ENCODE results near the gene ITGA6. TPM values are rescaled to one million over a fixed set of nuclear protein-coding genes. Genes with fewer than 3 reads are reported as not detected.

The ITGA6 gene
- total RNA-seq, 1 donor from 2014 or later: 0.25 TPM

- no peaks in the 10 kb centered on the region for H3K4me1 Mint-ChIP-seq (ENCODE audit: low read depth)
- H3K36me3 Mint-ChIP-seq (ENCODE audit: low read depth): no peaks in the 10 kb centered on the region
- intact Hi-C loops (cut with micrococcal nuclease): no loop called here
- no peak overlapping the region for H3K27ac Mint-ChIP-seq
- H3K4me3 Mint-ChIP-seq (ENCODE audit: low read depth): no peak overlapping the region
- no peaks in the 10 kb centered on the region for H3K9me3 Mint-ChIP-seq
- no peak for DNase-seq (ENCODE audit: low spot score)
- peaks cover 11% of the 10 kb centered on the region for H3K27me3 Mint-ChIP-seq (ENCODE audit: low read depth)
These were observed 23.4 kb upstream of the ITGA6 start for GRCh38 chr2:172403881-172404468.

GRCh38 chr2:172404824-172405223 is 22.6 kb upstream of the ITGA6 start:
- Mint-ChIP-seq H3K27ac (no peak overlapping the region), H3K27me3 (ENCODE audit: low read depth) (peaks cover 8% of the 10 kb centered on the region), H3K4me1 (ENCODE audit: low read depth) (no peaks in the 10 kb centered on the region), H3K9me3 (no peaks in the 10 kb centered on the region), H3K36me3 (ENCODE audit: low read depth) (no peaks in the 10 kb centered on the region), H3K4me3 (ENCODE audit: low read depth) (no peak overlapping the region)
- intact Hi-C loops (cut with micrococcal nuclease): no loop called here
- DNase-seq (ENCODE audit: low spot score): no peak

- Mint-ChIP-seq H3K36me3 (ENCODE audit: low read depth) (no peaks in the 10 kb centered on the region), H3K4me1 (ENCODE audit: low read depth) (no peaks in the 10 kb centered on the region), H3K4me3 (ENCODE audit: low read depth) (no peak overlapping the region), H3K27me3 (ENCODE audit: low read depth) (peaks cover 6% of the 10 kb centered on the region), H3K27ac (no peak overlapping the region), H3K9me3 (no peaks in the 10 kb centered on the region)
- DNase-seq (ENCODE audit: low spot score): no peak
- intact Hi-C loops (cut with micrococcal nuclease): no loop called here
These were observed 21.7 kb upstream of the ITGA6 start for GRCh38 chr2:172405673-172406072.

GRCh38 chr2:172408143-172408766 is 19.1 kb upstream of the ITGA6 start:
- DNase-seq (ENCODE audit: low spot score): no peak
- H3K4me3 Mint-ChIP-seq (ENCODE audit: low read depth): no peak overlapping the region
- H3K27ac Mint-ChIP-seq: no peak overlapping the region
- H3K36me3 Mint-ChIP-seq (ENCODE audit: low read depth): no peaks in the 10 kb centered on the region
- intact Hi-C loops (cut with micrococcal nuclease): no loop called here
- H3K4me1 Mint-ChIP-seq (ENCODE audit: low read depth): no peaks in the 10 kb centered on the region
- H3K27me3 Mint-ChIP-seq (ENCODE audit: low read depth): peaks cover 11% of the 10 kb centered on the region
- H3K9me3 Mint-ChIP-seq: peaks cover 4% of the 10 kb centered on the region

- intact Hi-C loops (cut with micrococcal nuclease): no loop called here
- DNase-seq (ENCODE audit: low spot score): no peak
- Mint-ChIP-seq H3K4me3 (ENCODE audit: low read depth) (no peak overlapping the region), H3K36me3 (ENCODE audit: low read depth) (no peaks in the 10 kb centered on the region), H3K27me3 (ENCODE audit: low read depth) (peaks cover 8% of the 10 kb centered on the region), H3K9me3 (peaks cover 4% of the 10 kb centered on the region), H3K4me1 (ENCODE audit: low read depth) (no peaks in the 10 kb centered on the region), H3K27ac (no peak overlapping the region)
These were observed 18.3 kb upstream of the ITGA6 start for GRCh38 chr2:172409042-172409441.

- H3K27ac Mint-ChIP-seq: no peak overlapping the region
- H3K36me3 Mint-ChIP-seq (ENCODE audit: low read depth): no peaks in the 10 kb centered on the region
- H3K9me3 Mint-ChIP-seq: peaks cover 4% of the 10 kb centered on the region
These were observed 14.3 kb upstream of the ITGA6 start for GRCh38 chr2:172412984-172413492.

GRCh38 chr2:172415157-172415864 is 12.1 kb upstream of the ITGA6 start:
- no peaks in the 10 kb centered on the region for H3K4me1 Mint-ChIP-seq (ENCODE audit: low read depth)
- H3K27me3 Mint-ChIP-seq (ENCODE audit: low read depth): peaks cover 30% of the 10 kb centered on the region
- no peak overlapping the region for H3K27ac Mint-ChIP-seq
- peaks cover 4% of the 10 kb centered on the region for H3K9me3 Mint-ChIP-seq
- no peaks in the 10 kb centered on the region for H3K36me3 Mint-ChIP-seq (ENCODE audit: low read depth)
- DNase-seq (ENCODE audit: low spot score): no peak
- intact Hi-C loops (cut with micrococcal nuclease): no loop called here
- H3K4me3 Mint-ChIP-seq (ENCODE audit: low read depth): no peak overlapping the region

More at GRCh38 chr2:172412984-172413492, 14.3 kb upstream of the ITGA6 start:
- H3K4me3 Mint-ChIP-seq (ENCODE audit: low read depth): no peak overlapping the region
- no peak for DNase-seq (ENCODE audit: low spot score)
- H3K27me3 Mint-ChIP-seq (ENCODE audit: low read depth): peaks cover 16% of the 10 kb centered on the region
- H3K4me1 Mint-ChIP-seq (ENCODE audit: low read depth): no peaks in the 10 kb centered on the region
- intact Hi-C loops (cut with micrococcal nuclease): no loop called here

GRCh38 chr2:172415865-172416183 is 11.6 kb upstream of the ITGA6 start:
- peaks cover 4% of the 10 kb centered on the region for H3K9me3 Mint-ChIP-seq
- no peak overlapping the region for H3K4me3 Mint-ChIP-seq (ENCODE audit: low read depth)
- H3K4me1 Mint-ChIP-seq (ENCODE audit: low read depth): no peaks in the 10 kb centered on the region
- H3K27me3 Mint-ChIP-seq (ENCODE audit: low read depth): peaks cover 33% of the 10 kb centered on the region
- no peak for DNase-seq (ENCODE audit: low spot score)
- intact Hi-C loops (cut with micrococcal nuclease): no loop called here
- no peaks in the 10 kb centered on the region for H3K36me3 Mint-ChIP-seq (ENCODE audit: low read depth)
- no peak overlapping the region for H3K27ac Mint-ChIP-seq

- no peaks in the 10 kb centered on the region for H3K4me1 Mint-ChIP-seq (ENCODE audit: low read depth)
- intact Hi-C loops (cut with micrococcal nuclease): no loop called here
- no peaks in the 10 kb centered on the region for H3K9me3 Mint-ChIP-seq
- no peak for DNase-seq (ENCODE audit: low spot score)
- no peaks in the 10 kb centered on the region for H3K36me3 Mint-ChIP-seq (ENCODE audit: low read depth)
- H3K27me3 Mint-ChIP-seq (ENCODE audit: low read depth): peaks cover 39% of the 10 kb centered on the region
- no peak overlapping the region for H3K4me3 Mint-ChIP-seq (ENCODE audit: low read depth)
- H3K27ac Mint-ChIP-seq: no peak overlapping the region
These were observed 10.8 kb upstream of the ITGA6 start for GRCh38 chr2:172416447-172417058.

GRCh38 chr2:172420216-172420615 is 7.2 kb upstream of the ITGA6 start:
- no peak overlapping the region for H3K4me3 Mint-ChIP-seq (ENCODE audit: low read depth)
- no peaks in the 10 kb centered on the region for H3K9me3 Mint-ChIP-seq
- no peak for DNase-seq (ENCODE audit: low spot score)
- H3K4me1 Mint-ChIP-seq (ENCODE audit: low read depth): peaks cover 4% of the 10 kb centered on the region
- peaks cover 55% of the 10 kb centered on the region for H3K27me3 Mint-ChIP-seq (ENCODE audit: low read depth)
- intact Hi-C loops (cut with micrococcal nuclease): no loop called here
- H3K36me3 Mint-ChIP-seq (ENCODE audit: low read depth): no peaks in the 10 kb centered on the region
- no peak overlapping the region for H3K27ac Mint-ChIP-seq

- H3K27ac Mint-ChIP-seq: no peak overlapping the region
- H3K4me3 Mint-ChIP-seq (ENCODE audit: low read depth): no peak overlapping the region
- H3K9me3 Mint-ChIP-seq: no peaks in the 10 kb centered on the region
- intact Hi-C loops (cut with micrococcal nuclease): no loop called here
- peaks cover 9% of the 10 kb centered on the region for H3K4me1 Mint-ChIP-seq (ENCODE audit: low read depth)
- no peaks in the 10 kb centered on the region for H3K36me3 Mint-ChIP-seq (ENCODE audit: low read depth)
- DNase-seq (ENCODE audit: low spot score): no peak
- H3K27me3 Mint-ChIP-seq (ENCODE audit: low read depth): peaks cover 70% of the 10 kb centered on the region
These were observed 4.2 kb upstream of the ITGA6 start for GRCh38 chr2:172423160-172423559.

GRCh38 chr2:172425336-172425735 is 2.0 kb upstream of the ITGA6 start:
- Mint-ChIP-seq H3K36me3 (ENCODE audit: low read depth) (no peaks in the 10 kb centered on the region), H3K27ac (no peak overlapping the region), H3K27me3 (ENCODE audit: low read depth) (peaks cover 78% of the 10 kb centered on the region), H3K4me1 (ENCODE audit: low read depth) (peaks cover 11% of the 10 kb centered on the region), H3K4me3 (ENCODE audit: low read depth) (no peak overlapping the region), H3K9me3 (no peaks in the 10 kb centered on the region)
- DNase-seq (ENCODE audit: low spot score): no peak
- intact Hi-C loops (cut with micrococcal nuclease): loop anchor here (5.0 kb wide), 1 partner anchor 343 kb away; no protein-coding TSS in a partner anchor
